Measurements from ENCODE around the gene AFAP1L2. TPM values are rescaled to one million over a fixed set of nuclear protein-coding genes. Genes with fewer than 3 reads are reported as not detected.

AFAP1L2 gene
- total RNA-seq, 2 experiments from 2014 or later = 2.3 to 8.6 TPM

DNA sequence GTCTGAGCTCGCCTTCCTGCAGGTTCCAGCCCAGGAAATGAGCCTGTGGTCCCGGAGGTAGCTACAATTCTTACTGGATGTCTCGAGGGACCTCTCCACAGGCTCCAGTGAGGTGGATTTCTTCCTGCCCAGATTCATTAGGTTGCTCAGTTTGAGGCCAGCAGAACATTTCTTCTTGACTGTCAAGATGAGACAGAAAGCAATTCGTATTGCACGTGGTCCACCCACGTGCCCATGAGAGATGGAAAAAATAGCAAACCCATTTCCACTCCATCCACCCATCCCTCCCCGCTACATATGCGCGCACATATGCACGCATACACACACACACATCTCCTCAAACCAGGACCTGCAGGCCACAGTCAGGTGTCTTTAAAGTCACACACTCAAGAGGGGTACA lies 96.6 kb downstream of the AFAP1L2 start:
- Histone ChIP-seq H4K20me1 (ENCODE audit: insufficient read depth, low read length) (no peaks in the 10 kb centered on the region), H3K79me2 (ENCODE audit: insufficient read depth, low read depth, low read length) (no peaks in the 10 kb centered on the region), H3K4me1 (ENCODE audit: insufficient read depth, low read length, poor library complexity, severe bottlenecking) (peaks cover 5% of the 10 kb centered on the region), H2AFZ (ENCODE audit: low read length) (no peak overlapping the region), H3K9me3 (ENCODE audit: low read length) (no peaks in the 10 kb centered on the region), H3K4me2 (ENCODE audit: low read length) (no peak overlapping the region), H3K9me2 (ENCODE audit: insufficient read depth, low read length) (no peaks in the 10 kb centered on the region), H3K27ac (ENCODE audit: low read depth, low read length, poor library complexity, severe bottlenecking) (no peak overlapping the region), H3K4me3 (ENCODE audit: low read depth, low read length, poor library complexity, severe bottlenecking) (no peak overlapping the region), H3K36me3 (ENCODE audit: insufficient read depth, low read length) (no peaks in the 10 kb centered on the region)
- ChIA-PET CTCF (ENCODE audit: unreplicated experiment) (no interaction called here), POLR2A (interaction anchor here (0.5 to 1.2 kb wide), 2 partner anchors 9 to 503 kb away, joined by 3 to 5 read pairs; no protein-coding TSS in a partner anchor)
- intact Hi-C loops (cut with micrococcal nuclease; ENCODE audit: unreplicated experiment) = loop anchor here (10.0 kb wide), 1 partner anchor 817 kb away; no protein-coding TSS in a partner anchor
- no TSS peak for BruUV-seq (replicated peaks)
- TF ChIP-seq EZH2phosphoT487 (IDR thresholded peaks at IDR 0.05; ENCODE audit: borderline replicate concordance, low read depth, low read length) = no peak
- no peak for TF ChIP-seq CTCF (conservative IDR thresholded peaks at IDR 0.05; ENCODE audit: low read length)
- no peak for DNase-seq (ENCODE audit: low spot score)

DNA sequence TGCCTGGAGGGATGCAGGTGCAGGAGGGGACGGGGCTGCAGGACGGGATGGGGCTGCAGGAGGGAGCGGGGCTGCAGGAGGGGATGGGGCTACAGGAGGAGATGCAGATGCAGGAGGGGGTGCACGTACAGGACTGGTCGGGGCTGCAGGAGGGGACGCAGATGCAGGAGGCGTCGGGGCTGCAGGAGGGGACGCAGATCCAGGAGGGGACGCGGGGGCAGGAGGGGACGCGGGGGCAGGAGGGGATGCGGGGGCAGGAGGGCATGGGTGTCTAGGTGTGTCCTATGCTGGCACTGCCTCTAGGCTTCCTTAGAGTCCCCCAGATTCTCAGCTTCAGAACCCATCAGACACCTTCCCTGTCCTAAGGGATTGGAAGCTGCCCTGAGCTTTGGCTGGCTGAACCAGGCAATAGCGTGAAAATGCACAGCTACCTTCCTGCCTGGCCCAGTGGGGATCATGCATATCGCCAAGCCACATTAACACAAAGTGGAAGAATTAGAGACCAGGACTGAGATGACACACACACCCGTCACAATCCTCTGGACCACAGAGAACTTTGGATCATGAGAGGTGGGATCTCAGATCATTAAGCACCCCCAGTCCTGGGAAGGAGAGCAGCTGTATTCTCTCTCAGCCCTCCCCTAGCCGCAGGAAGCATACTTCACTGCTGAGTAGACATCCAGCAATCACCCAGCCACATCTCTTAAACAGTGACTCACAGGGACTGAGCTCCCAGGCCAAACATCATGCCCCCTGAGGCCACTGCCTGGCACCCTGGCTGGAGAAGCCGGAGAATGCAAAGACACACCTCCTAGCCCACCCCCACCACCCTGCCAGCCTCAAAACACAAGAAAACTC lies 98.0 kb downstream of the AFAP1L2 start:
- no peak for DNase-seq (ENCODE audit: low spot score)
- intact Hi-C loops (cut with micrococcal nuclease; ENCODE audit: unreplicated experiment) = loop anchor here (10.0 kb wide), 1 partner anchor 818 kb away; no protein-coding TSS in a partner anchor
- BruUV-seq (replicated peaks) = no TSS peak
- Histone ChIP-seq H3K36me3 (ENCODE audit: insufficient read depth, low read length) (no peaks in the 10 kb centered on the region), H2AFZ (ENCODE audit: low read length) (no peak overlapping the region), H4K20me1 (ENCODE audit: insufficient read depth, low read length) (no peaks in the 10 kb centered on the region), H3K4me3 (ENCODE audit: low read depth, low read length, poor library complexity, severe bottlenecking) (no peak overlapping the region), H3K9me2 (ENCODE audit: insufficient read depth, low read length) (no peaks in the 10 kb centered on the region), H3K27ac (ENCODE audit: low read depth, low read length, poor library complexity, severe bottlenecking) (no peak overlapping the region), H3K4me1 (ENCODE audit: insufficient read depth, low read length, poor library complexity, severe bottlenecking) (peaks cover 5% of the 10 kb centered on the region), H3K9me3 (ENCODE audit: low read length) (no peaks in the 10 kb centered on the region), H3K79me2 (ENCODE audit: insufficient read depth, low read depth, low read length) (no peaks in the 10 kb centered on the region), H3K4me2 (ENCODE audit: low read length) (no peak overlapping the region)
- POLR2A ChIA-PET = interaction anchor here (0.6 to 0.9 kb wide), 3 partner anchors 17 to 507 kb away, joined by 3 to 6 read pairs (median 3); no protein-coding TSS in a partner anchor
- TF ChIP-seq CTCF (conservative IDR thresholded peaks at IDR 0.05; ENCODE audit: low read length) (no peak), EZH2phosphoT487 (IDR thresholded peaks at IDR 0.05; ENCODE audit: borderline replicate concordance, low read depth, low read length) (no peak)
- CTCF ChIA-PET (ENCODE audit: unreplicated experiment) = no interaction called here

DNA sequence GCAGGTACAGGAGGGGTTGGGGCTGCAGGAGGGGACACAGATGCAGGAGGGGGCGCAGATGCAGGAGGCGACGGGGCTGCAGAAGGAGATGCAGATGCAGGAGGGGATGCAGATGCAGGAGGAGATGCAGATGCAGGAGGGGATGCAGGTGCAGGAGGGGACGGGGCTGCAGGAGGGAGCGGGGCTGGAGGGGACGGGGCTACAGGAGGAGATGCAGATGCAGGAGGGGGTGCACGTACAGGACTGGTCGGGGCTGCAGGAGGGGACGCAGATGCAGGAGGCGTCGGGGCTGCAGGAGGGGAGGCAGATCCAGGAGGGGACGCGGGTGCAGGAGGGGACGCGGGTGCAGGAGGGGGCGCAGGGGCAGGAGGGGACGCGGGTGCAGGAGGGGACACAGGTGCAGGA lies 98.8 kb downstream of the AFAP1L2 start:
- Histone ChIP-seq H3K36me3 (ENCODE audit: insufficient read depth, low read length) (no peaks in the 10 kb centered on the region), H3K4me2 (ENCODE audit: low read length) (no peak overlapping the region), H3K9me3 (ENCODE audit: low read length) (no peaks in the 10 kb centered on the region), H3K4me3 (ENCODE audit: low read depth, low read length, poor library complexity, severe bottlenecking) (peak overlapping the region; percentile 74), H4K20me1 (ENCODE audit: insufficient read depth, low read length) (no peaks in the 10 kb centered on the region), H3K9me2 (ENCODE audit: insufficient read depth, low read length) (no peaks in the 10 kb centered on the region), H3K27ac (ENCODE audit: low read depth, low read length, poor library complexity, severe bottlenecking) (no peak overlapping the region), H3K4me1 (ENCODE audit: insufficient read depth, low read length, poor library complexity, severe bottlenecking) (peaks cover 5% of the 10 kb centered on the region), H3K79me2 (ENCODE audit: insufficient read depth, low read depth, low read length) (no peaks in the 10 kb centered on the region), H2AFZ (ENCODE audit: low read length) (no peak overlapping the region; the same call in 1 of the 2 replicates)
- no TSS peak for BruUV-seq (replicated peaks)
- TF ChIP-seq CTCF (conservative IDR thresholded peaks at IDR 0.05; ENCODE audit: low read length) (no peak), EZH2phosphoT487 (IDR thresholded peaks at IDR 0.05; ENCODE audit: borderline replicate concordance, low read depth, low read length) (no peak)
- ChIA-PET CTCF (ENCODE audit: unreplicated experiment) (interaction anchor here (0.7 kb wide), 1 partner anchor 21 kb away, joined by 3 read pairs; no protein-coding TSS in a partner anchor), POLR2A (no interaction called here)
- DNase-seq (ENCODE audit: low spot score) = no peak
- intact Hi-C loops (cut with micrococcal nuclease; ENCODE audit: unreplicated experiment) = loop anchor here (2.0 to 10.0 kb wide), 3 partner anchors 389 to 819 kb away; no protein-coding TSS in a partner anchor
